ENCODE data around the gene GABRA5.
"Not testable (repeated sequence)": the region's sequence is repeated elsewhere in the genome, so short reads cannot be mapped to it uniquely, and the experiment has no call there.

The GABRA5 gene

GRCh38 chr15:26893351-26894065 lies 26.6 kb downstream of the GABRA5 start:
- TF ChIP-seq ZFX (IDR thresholded peaks at IDR 0.05; ENCODE audit: borderline replicate concordance) = no peak
- TF ChIP-seq CTCF (IDR thresholded peaks at IDR 0.05) = no peak

GRCh38 chr15:26894181-26894580 lies 27.3 kb downstream of the GABRA5 start:
- H3K27ac ChIP-seq = no peak overlapping the region
- TF ChIP-seq ZFX (IDR thresholded peaks at IDR 0.05; ENCODE audit: borderline replicate concordance) = no peak
- TF ChIP-seq CTCF (IDR thresholded peaks at IDR 0.05) = no peak

More at GRCh38 chr15:26893351-26894065, 26.6 kb downstream of the GABRA5 start:
- no peak overlapping the region for H3K27ac ChIP-seq

GRCh38 chr15:26895346-26895745 lies 28.5 kb downstream of the GABRA5 start:
- not testable (repeated sequence) for H3K27ac ChIP-seq

- TF ChIP-seq CTCF (IDR thresholded peaks at IDR 0.05) (no peak), ZFX (IDR thresholded peaks at IDR 0.05; ENCODE audit: borderline replicate concordance) (no peak)
- no peak overlapping the region for H3K27ac ChIP-seq
Observed at GRCh38 chr15:26899658-26900057, 32.8 kb downstream of the GABRA5 start.

- TF ChIP-seq ZFX (IDR thresholded peaks at IDR 0.05; ENCODE audit: borderline replicate concordance) (no peak), CTCF (IDR thresholded peaks at IDR 0.05) (no peak)
- no peak overlapping the region for H3K27ac ChIP-seq
Observed at GRCh38 chr15:26901041-26901440, 34.2 kb downstream of the GABRA5 start.

GRCh38 chr15:26910715-26911114 lies 43.9 kb downstream of the GABRA5 start:
- TF ChIP-seq CTCF (IDR thresholded peaks at IDR 0.05) (no peak), ZFX (IDR thresholded peaks at IDR 0.05; ENCODE audit: borderline replicate concordance) (no peak)
- no peak overlapping the region for H3K27ac ChIP-seq

GRCh38 chr15:26921433-26921832 lies 54.6 kb downstream of the GABRA5 start:
- H3K27ac ChIP-seq = no peak overlapping the region
- TF ChIP-seq CTCF (IDR thresholded peaks at IDR 0.05) (no peak), ZFX (IDR thresholded peaks at IDR 0.05; ENCODE audit: borderline replicate concordance) (no peak)

- no peak overlapping the region for H3K27ac ChIP-seq
- no peak for TF ChIP-seq ZFX (IDR thresholded peaks at IDR 0.05; ENCODE audit: borderline replicate concordance)
- no peak for TF ChIP-seq CTCF (IDR thresholded peaks at IDR 0.05)
Observed at GRCh38 chr15:26926081-26926480, 59.2 kb downstream of the GABRA5 start.
